Glutamatergic neuron (in vitro differentiated cells): Measurements from ENCODE around the gene BAIAP2L1. TPM values are rescaled to one million over a fixed set of nuclear protein-coding genes. Genes with fewer than 3 reads are reported as not detected.

Source experiments
- DNase-seq: peaks from one replicate; pipeline ENCODE4 v3.0.0; 2022
- H3K27ac Mint-ChIP-seq: one replicate; pipeline ENCODE4 v1.8.0; 2020; ENCODE audit warnings: mild to moderate bottlenecking, mixed read lengths, inconsistent platforms; ENCODE audit not compliant: unreplicated experiment
- H3K27me3 Mint-ChIP-seq: one replicate; pipeline ENCODE4 v1.8.0; 2020; ENCODE audit warnings: mild to moderate bottlenecking, moderate library complexity, mixed read lengths, inconsistent platforms; ENCODE audit not compliant: unreplicated experiment
- H3K36me3 Mint-ChIP-seq: one replicate; pipeline ENCODE4 v1.8.0; 2020; ENCODE audit warnings: mild to moderate bottlenecking, mixed read lengths, inconsistent platforms; ENCODE audit not compliant: unreplicated experiment
- H3K4me1 Mint-ChIP-seq: one replicate; pipeline ENCODE4 v1.8.0; 2020; ENCODE audit warnings: mild to moderate bottlenecking, low read depth, mixed read lengths, inconsistent platforms; ENCODE audit not compliant: unreplicated experiment
- H3K4me3 Mint-ChIP-seq: one replicate; pipeline ENCODE4 v1.8.0; 2020; ENCODE audit warnings: mild to moderate bottlenecking, mixed read lengths, inconsistent platforms; ENCODE audit not compliant: unreplicated experiment
- H3K9me3 Mint-ChIP-seq: one replicate; pipeline ENCODE4 v1.8.0; 2020; ENCODE audit warnings: mild to moderate bottlenecking, moderate library complexity, mixed read lengths, inconsistent platforms; ENCODE audit not compliant: unreplicated experiment
- CTCF ChIP-seq: fragments of 200-600 bp; sonication (generic); IDR thresholded peaks from one replicate; pipeline ENCODE4 v1.5.0; 2021; ENCODE audit not compliant: partially characterized antibody, unreplicated experiment
- total RNA-seq: library from RNA; stranded (reverse); fragmentation: NEBNext Ultra II Directional; extraction: Animal tissue kit (Norgen Biotek cat#: 25700); gene quantifications from one replicate; pipeline ENCODE4 v1.2.1, GENCODE V29; 2021; ENCODE audit not compliant: unreplicated experiment

The BAIAP2L1 gene
- total RNA-seq, 1 donor from 2014 or later: 0.66 TPM

- Mint-ChIP-seq H3K4me3 (no peak overlapping the region), H3K4me1 (no peaks in the 10 kb centered on the region), H3K36me3 (no peaks in the 10 kb centered on the region), H3K27ac (no peak overlapping the region), H3K9me3 (no peaks in the 10 kb centered on the region), H3K27me3 (no peaks in the 10 kb centered on the region)
- no peak for TF ChIP-seq CTCF
- no peak for DNase-seq
Measured at GRCh38 chr7:98406827-98407226, 5.9 kb upstream of the BAIAP2L1 start.

GRCh38 chr7:98404840-98405239, 4.0 kb upstream of the BAIAP2L1 start:
- Mint-ChIP-seq H3K27ac (no peak overlapping the region), H3K4me3 (no peak overlapping the region), H3K9me3 (peaks cover 2% of the 10 kb centered on the region), H3K4me1 (no peaks in the 10 kb centered on the region), H3K36me3 (no peaks in the 10 kb centered on the region), H3K27me3 (peaks cover 2% of the 10 kb centered on the region)
- DNase-seq: no peak
- no peak for TF ChIP-seq CTCF

GRCh38 chr7:98399890-98400541, 874 bp downstream of the BAIAP2L1 start:
- no peak for DNase-seq
- TF ChIP-seq CTCF: no peak
- Mint-ChIP-seq H3K9me3 (peaks cover 4% of the 10 kb centered on the region), H3K4me3 (no peak overlapping the region), H3K36me3 (no peaks in the 10 kb centered on the region), H3K27ac (no peak overlapping the region), H3K4me1 (no peaks in the 10 kb centered on the region), H3K27me3 (peaks cover 5% of the 10 kb centered on the region)

- Mint-ChIP-seq H3K4me3 (no peak overlapping the region), H3K9me3 (peaks cover 4% of the 10 kb centered on the region), H3K27me3 (peaks cover 5% of the 10 kb centered on the region), H3K4me1 (no peaks in the 10 kb centered on the region), H3K27ac (no peak overlapping the region), H3K36me3 (no peaks in the 10 kb centered on the region)
- DNase-seq: no peak
- no peak for TF ChIP-seq CTCF
Measured at GRCh38 chr7:98399462-98399861, 1.4 kb downstream of the BAIAP2L1 start.

- H3K27ac Mint-ChIP-seq: no peak overlapping the region
- no peak for TF ChIP-seq CTCF
- H3K4me3 Mint-ChIP-seq: no peak overlapping the region
- peaks cover 5% of the 10 kb centered on the region for H3K27me3 Mint-ChIP-seq
- no peaks in the 10 kb centered on the region for H3K36me3 Mint-ChIP-seq
- DNase-seq: no peak
- peaks cover 4% of the 10 kb centered on the region for H3K9me3 Mint-ChIP-seq
- H3K4me1 Mint-ChIP-seq: no peaks in the 10 kb centered on the region
Measured at GRCh38 chr7:98398567-98399372, 2.1 kb downstream of the BAIAP2L1 start.
